Urinary bladder (tissue), 4 donors: ENCODE results near the gene SCN2A. TPM values are rescaled to one million over a fixed set of nuclear protein-coding genes. Genes with fewer than 3 reads are reported as not detected.

ENCODE experiments used
- DNase-seq: peaks from one replicate; pipeline ENCODE4 v3.0.0-alpha.2; 2015; ENCODE audit errors: extremely low spot score
- H3K27ac ChIP-seq: one replicate; pipeline ENCODE4 v1.5.1; 2013; ENCODE audit warnings: low read depth, mild to moderate bottlenecking, moderate library complexity
- H3K36me3 ChIP-seq: one replicate; pipeline ENCODE4 v1.6.1; 2013; ENCODE audit warnings: mild to moderate bottlenecking, moderate library complexity; ENCODE audit not compliant: insufficient read depth
- H3K4me1 ChIP-seq: one replicate; pipeline ENCODE4 v1.6.1; 2013; ENCODE audit warnings: mild to moderate bottlenecking, moderate library complexity; ENCODE audit not compliant: insufficient read depth
- H3K4me3 ChIP-seq: one replicate; pipeline ENCODE4 v1.5.1; 2013; ENCODE audit warnings: low read depth, low read length
- WGBS: extraction: QIAGEN DNeasy Blood & Tissue Kit; methylation state at CpG from one replicate; pipeline ENCODE4 v1.1.7; 2013; 5-methylcytosine and 5-hydroxymethylcytosine counted together
- polyA plus RNA-seq: library from polyadenylated mRNA; stranded (reverse); fragments of 200-250 nt; gene quantifications from one replicate; pipeline ENCODE4 v1.2.3, GENCODE V29; 2013
- total RNA-seq: library from RNA; depleted of rRNA; stranded (reverse); fragments of >200 nt; gene quantifications from one replicate; pipeline ENCODE4 v1.2.3, GENCODE V29; 2014
- donor health status: healthy with polysubstance abuse.
- donor health status: healthy.

The SCN2A gene
- total and polyA plus RNA-seq, 2 donors = 0.27 to 5.3 TPM

DNA sequence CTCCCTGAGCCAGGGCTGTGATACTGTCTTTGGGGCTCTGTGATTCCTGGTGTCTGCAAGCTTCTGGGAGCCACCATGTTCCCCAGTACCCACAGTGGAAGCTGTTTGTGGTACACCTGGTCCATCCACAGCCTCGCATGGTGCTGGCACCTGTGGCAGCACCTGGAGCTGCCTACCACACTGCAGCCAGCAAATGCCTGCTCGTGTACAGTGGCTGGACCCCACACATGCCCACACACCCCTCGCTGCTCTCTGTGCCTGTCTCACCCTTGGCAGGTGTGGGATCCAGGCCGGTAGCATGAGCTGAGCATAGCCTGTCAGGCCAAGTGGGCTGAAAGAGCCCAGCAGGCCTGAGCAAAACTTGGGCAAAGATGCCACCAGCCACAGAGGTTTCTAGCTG, 188.5 kb downstream of the SCN2A start:
- Histone ChIP-seq H3K36me3 (no peaks in the 10 kb centered on the region), H3K27ac (no peak overlapping the region), H3K4me3 (no peak overlapping the region), H3K4me1 (no peaks in the 10 kb centered on the region)
- 92% methylated on average over 4 of the region's 4 CpGs for WGBS
- DNase-seq = no peak

DNA sequence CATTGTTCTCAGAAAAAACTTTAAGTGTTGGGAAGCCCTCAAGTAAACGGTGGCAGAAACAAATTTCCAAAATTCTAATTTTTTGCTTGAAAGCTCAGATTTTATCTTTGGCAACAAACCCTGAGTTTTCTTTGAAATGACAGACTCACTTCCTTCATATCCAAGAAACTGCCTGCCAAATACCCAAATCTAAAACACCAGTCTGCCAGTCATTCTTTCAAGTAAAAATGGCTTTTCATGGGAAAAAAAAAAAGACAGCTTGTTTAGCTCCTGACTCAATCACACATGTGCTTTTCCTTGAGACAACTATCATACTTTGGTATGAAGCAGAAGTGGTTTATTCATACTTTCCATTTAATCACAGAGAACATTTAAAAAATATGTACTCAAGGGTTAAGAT, 189.7 kb downstream of the SCN2A start:
- WGBS = 71% methylated on average over 1 of the region's 1 CpG
- Histone ChIP-seq H3K4me1 (no peaks in the 10 kb centered on the region), H3K36me3 (no peaks in the 10 kb centered on the region), H3K4me3 (no peak overlapping the region), H3K27ac (no peak overlapping the region)
- no peak for DNase-seq

DNA sequence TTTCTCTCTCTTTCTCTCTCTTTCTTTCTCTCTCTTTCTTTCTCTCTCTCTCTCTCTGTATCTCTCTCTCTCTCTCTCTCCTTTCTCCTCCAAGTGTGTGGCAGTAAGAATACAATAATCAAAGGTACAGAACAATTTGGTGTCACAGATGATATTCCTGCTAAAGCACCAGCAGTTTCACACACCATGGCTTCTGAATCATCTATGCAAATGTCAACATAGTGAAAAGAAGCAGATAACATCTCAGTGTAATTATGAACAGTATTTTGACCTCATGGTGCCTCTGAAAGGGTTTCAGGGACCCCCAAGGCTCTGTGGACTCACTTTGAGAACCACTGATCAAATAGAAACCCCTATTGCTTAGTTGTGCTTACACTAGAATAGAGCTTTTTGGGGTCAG, 191.8 kb downstream of the SCN2A start:
- no peak overlapping the region for H3K4me3 ChIP-seq
- no peaks in the 10 kb centered on the region for H3K4me1 ChIP-seq
- no peaks in the 10 kb centered on the region for H3K36me3 ChIP-seq
- no peak for DNase-seq
- no peak overlapping the region for H3K27ac ChIP-seq

DNA sequence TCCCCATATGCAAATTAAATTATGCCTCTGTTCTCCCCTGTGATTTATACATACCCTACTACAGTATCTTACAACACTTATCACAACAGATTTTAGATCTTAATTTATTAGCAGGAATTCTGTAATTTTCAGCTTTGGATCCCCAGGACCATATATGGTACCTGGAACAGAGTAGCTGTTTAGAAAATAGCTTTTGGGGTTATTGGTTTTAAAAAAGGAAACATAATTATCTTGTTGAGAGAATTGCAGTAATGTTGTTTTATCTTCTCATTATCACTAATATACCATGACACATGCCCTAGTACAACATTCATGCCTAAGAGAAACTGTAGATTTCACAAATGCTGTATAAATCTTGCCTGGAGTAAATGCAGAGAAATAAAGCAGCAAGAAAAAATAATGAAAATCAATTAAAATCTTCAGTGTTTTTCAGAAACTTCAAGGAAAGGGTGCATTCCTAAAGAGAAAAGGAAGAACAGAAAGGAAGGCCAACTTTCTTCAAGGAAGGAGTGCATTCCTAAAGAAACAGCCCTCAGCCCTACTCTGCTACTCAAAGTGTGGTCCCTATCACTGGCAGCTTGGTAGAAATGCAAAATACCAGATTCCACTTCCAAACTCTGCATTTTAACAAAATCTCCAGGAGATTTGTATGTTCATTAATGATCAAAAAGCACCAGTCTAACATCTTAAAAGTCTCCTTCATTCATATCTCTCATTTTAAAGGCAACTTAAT, 193.2 kb downstream of the SCN2A start:
- no peak for DNase-seq
- Histone ChIP-seq H3K36me3 (no peaks in the 10 kb centered on the region), H3K27ac (no peak overlapping the region), H3K4me3 (no peak overlapping the region), H3K4me1 (no peaks in the 10 kb centered on the region)

DNA sequence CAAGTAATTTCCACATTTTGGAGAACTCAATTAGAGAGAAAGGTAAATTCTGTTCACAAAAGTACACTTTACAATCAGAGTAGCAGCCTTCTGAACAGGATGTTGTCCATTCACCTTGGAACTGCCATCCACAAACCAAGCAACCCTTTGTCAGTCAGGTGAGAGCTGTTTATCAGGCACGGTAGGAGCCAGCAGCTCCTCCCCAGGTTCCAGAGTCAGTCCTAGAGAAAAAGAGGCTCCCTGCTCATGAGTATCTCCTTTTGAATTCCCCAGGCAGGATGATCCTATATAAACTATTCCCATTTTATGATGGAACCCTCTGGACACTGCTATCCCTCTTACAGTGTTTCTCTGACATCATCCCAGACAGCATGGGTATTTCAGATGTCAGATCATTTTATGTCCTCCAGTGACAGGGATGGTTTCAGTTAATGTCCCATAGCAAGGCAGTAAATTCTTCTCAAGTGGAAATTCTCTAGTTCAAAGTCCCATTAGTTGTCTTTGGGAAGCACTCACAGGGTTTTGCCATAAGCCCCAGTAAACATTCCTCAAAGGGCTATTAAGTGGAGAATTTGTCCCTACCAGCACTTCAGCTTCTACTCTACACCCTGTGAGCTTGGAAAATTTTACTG, 195.8 kb downstream of the SCN2A start:
- WGBS = 66% methylated on average over 1 of the region's 1 CpG
- Histone ChIP-seq H3K36me3 (no peaks in the 10 kb centered on the region), H3K4me3 (no peak overlapping the region), H3K27ac (no peak overlapping the region), H3K4me1 (no peaks in the 10 kb centered on the region)
- DNase-seq = no peak

DNA sequence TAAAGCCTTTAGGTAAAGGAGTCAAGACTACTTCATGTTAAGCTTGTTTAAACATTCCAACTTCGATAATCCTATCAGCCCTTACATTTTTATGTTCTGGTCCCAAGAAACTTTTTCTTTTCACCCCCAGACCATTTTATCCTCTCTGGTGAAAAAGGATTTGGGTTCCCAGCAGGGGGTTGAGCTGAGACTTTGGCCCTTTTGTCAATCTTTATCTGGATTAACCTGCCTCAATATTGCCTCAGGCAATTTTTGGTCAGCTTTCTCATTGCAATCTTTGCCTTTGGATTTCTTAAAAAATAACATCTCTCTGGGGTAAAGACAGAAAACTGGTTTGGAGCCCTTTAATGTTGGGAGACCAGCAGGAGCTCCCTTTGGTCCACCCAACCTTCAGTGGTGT, 196.4 kb downstream of the SCN2A start:
- Histone ChIP-seq H3K36me3 (no peaks in the 10 kb centered on the region), H3K4me1 (no peaks in the 10 kb centered on the region), H3K27ac (no peak overlapping the region), H3K4me3 (no peak overlapping the region)
- no peak for DNase-seq
- WGBS = 46% methylated on average over 1 of the region's 1 CpG

DNA sequence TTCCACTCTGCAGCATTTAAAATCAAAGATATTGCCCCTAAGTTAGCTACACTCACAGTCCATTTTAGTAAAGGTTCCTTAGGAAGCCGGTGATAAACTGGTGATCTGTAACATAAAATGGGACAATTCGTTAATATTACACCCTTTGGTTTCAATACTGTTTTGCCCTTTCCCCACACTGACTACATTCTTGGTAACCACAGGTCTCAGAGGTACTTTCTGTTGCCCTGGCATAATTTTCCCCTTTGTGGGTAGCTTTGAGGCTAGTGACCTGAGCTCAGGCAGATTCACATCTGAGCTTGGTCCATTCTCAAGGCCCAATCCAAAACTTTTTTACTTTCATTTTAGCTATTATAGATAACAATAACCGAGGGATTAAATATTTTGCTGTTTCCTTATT, 197.3 kb downstream of the SCN2A start:
- no peak for DNase-seq
- 87% methylated on average over 3 of the region's 3 CpGs for WGBS
- Histone ChIP-seq H3K27ac (no peak overlapping the region), H3K36me3 (no peaks in the 10 kb centered on the region), H3K4me3 (no peak overlapping the region), H3K4me1 (no peaks in the 10 kb centered on the region)

DNA sequence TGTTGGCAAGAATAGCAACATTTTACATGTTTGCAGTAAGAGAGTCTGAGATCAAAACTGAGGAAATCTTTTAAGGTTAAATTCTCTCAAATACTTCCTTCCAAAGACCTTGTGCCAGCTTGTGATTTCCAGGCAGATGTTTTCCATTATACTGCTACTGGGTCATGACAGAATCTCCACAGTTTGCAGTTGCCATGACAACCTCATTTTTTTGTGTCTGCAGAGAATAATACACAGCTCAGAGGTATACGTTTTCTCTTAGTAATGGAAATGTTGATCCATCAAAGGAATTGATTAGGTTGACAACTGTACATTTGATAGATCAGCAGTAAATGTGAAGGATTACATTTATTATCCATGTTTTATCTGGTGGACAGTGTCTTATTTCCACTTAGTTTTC, 201.2 kb downstream of the SCN2A start:
- Histone ChIP-seq H3K4me3 (no peak overlapping the region), H3K36me3 (no peaks in the 10 kb centered on the region), H3K27ac (no peak overlapping the region), H3K4me1 (no peaks in the 10 kb centered on the region)
- whole genome bisulfite sequencing = 4% methylated on average over 1 of the region's 1 CpG
- DNase-seq = peak; percentile 67

Other genes starting within 250 kb of the SCN2A start
- gene SCN3A, start 35.4 kb upstream of the SCN2A start, total RNA-seq = 6.1 TPM
- 0.89 TPM for gene SCN3A, start 35.4 kb upstream of the SCN2A start, polyA plus RNA-seq
- 34.1 TPM for gene CSRNP3, start 230.3 kb downstream of the SCN2A start, total RNA-seq
- gene CSRNP3, start 230.3 kb downstream of the SCN2A start, polyA plus RNA-seq = 1.8 TPM